GM18526 (cell line): Measurements from ENCODE around the gene SNX13.

ENCODE experiments used
- POLR2A ChIP-seq: IDR thresholded peaks from 3 replicates; pipeline ENCODE4 v1.6.1; 2011; ENCODE audit not compliant: insufficient read length; ENCODE audit errors: extremely low read depth

Gene SNX13

GRCh38 chr7:17934094-17934493, 6.2 kb downstream of the SNX13 start:
- no peak for TF ChIP-seq POLR2A

GRCh38 chr7:17932770-17933169, 7.5 kb downstream of the SNX13 start:
- no peak for TF ChIP-seq POLR2A

DNA sequence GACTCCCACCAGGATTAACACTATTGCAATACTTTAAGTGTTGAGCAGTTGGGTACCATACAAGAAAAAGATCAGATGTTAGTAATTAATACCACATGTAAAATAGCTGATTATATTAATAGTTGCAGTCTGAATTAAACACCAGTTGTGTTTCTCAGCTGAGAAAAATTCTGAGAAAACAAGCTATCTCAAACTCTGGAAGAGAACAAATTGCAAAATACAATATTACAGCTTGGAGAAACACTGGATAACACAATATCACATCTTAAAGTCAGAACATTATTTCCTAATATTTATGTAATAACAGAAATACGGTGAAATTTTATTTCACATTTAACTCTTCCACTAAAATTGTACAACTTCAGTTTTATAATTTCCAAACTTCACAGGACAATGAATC, 9.2 kb downstream of the SNX13 start:
- TF ChIP-seq POLR2A: no peak

DNA sequence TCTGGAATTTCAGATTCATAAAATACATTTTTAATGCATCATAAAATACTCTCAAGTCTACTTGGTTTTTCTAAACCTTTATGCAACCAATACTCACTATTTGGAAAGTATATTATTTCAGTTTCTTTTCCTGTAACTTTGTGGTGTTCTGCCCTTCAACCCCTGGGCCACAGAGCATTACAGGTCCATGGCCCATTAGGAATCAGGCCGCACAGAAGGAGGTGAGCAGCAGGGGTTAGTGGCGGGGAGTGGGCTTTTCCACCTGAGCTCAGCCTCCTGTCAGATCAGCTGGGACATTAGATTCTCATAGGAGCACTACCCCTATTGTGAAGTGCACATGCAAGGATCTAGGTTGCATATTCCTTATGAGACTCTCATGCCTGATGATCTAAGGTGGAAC, 9.7 kb downstream of the SNX13 start:
- no peak for TF ChIP-seq POLR2A

DNA sequence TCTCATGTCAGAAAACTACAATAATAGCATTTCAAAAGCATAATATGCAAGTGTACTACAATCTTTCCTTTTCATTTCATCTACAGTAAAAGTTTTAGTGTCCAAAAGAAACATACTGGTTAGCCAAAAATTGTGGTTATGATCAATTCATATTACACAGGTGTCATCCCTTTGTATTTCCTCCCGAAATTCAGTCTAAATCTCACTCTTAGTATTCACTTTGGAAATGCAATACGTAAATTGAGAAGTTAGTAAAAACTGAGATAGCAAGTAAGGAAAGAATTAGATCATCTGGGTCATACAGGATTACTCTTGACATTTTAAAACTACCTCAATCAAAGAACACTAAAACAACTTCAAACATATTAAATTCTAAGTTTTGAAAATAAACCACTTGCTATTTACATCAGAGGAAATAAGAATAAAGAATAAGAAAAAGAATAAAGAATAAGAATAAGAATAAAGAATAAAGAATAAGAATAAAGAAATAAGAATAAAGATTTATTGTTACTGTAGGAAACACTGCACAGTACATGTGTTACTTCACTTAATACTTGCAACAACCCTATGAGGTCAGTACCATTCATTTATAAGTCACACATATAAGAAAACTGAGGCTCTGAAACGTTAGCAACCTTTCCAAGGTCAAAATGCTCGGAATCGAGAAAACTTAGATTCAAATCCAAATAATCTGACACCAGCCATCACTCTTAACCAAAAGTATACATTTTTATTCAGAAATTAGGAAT, 10.5 kb downstream of the SNX13 start:
- no peak for TF ChIP-seq POLR2A

GRCh38 chr7:17928055-17928454, 12.2 kb downstream of the SNX13 start:
- no peak for TF ChIP-seq POLR2A

DNA sequence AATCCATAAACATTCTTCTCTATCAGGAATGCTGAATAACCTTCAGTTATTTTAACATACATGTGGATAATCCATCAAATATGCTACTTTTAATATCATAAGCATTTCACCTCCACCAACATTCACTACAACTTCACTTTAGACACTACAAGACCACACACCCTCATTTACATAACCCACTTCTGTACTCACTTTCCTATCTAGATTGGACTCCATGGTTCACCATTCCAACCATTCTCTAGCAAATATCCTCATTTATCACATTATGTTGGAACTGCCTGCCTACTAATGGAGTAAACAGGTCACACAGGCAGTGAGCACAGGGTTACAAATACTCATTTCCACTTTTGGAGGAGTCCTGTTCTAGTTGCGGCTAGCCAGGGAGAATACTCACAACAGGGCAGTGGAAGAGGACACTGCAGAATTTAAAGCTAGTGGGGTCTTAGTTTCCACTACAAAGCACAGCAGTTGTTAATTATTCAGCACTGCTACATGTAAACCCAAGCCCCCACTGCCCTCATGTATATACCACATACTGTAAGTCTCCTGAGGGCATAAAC, 18.4 kb downstream of the SNX13 start:
- no peak for TF ChIP-seq POLR2A

DNA sequence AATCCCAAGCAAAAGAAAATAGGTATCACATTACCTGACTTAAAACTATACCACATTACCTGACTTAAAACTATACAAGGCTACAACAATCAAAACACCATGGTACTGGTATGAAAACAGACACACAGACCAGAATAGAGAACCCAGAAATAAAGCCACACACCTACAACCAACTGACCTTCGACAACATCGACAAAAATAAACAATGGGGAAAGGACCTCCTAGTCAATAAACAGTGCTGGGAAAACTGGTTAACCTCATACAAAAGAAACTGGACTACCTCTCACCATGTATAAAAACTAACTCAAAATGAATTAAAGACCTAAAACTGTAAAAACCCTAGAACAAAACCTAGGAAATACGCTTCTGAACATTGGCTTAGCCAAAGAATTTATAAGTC, 22.5 kb downstream of the SNX13 start:
- TF ChIP-seq POLR2A: no peak

DNA sequence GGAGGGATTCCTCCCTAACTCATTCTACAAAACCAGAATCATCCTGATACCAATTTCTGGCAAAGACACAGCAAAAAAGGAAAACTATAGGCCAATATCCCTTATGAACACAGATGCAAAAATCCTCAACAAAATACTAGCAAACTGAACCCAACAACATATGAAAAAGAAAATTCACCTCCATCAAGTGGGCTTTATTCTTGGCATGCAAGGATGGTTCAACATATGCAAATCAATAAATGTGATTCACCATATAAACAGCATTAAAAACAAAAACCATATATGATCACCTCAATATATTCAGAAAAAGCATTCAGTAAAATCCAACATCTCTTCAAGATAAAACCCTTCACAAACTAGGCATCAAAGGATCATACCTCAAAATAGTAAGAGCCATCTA, 23.5 kb downstream of the SNX13 start:
- TF ChIP-seq POLR2A: no peak

DNA sequence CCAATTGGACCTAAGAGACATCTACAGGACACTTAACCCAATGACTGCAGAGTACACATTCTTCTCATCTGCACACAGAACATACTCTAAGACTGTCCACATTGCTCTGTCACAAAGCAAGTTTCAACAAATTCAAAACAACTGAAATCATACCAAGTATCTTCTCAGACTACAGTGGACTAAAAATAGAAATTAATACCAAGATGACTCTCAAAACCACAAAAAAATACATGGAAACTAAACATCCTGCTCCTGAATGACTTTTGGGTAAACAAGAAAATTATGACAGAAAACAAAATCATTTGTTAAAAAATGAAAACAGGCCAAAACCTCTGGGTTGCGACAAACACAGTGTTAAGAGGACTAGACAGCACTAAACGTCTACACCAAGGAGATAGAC, 24.5 kb downstream of the SNX13 start:
- TF ChIP-seq POLR2A: no peak

DNA sequence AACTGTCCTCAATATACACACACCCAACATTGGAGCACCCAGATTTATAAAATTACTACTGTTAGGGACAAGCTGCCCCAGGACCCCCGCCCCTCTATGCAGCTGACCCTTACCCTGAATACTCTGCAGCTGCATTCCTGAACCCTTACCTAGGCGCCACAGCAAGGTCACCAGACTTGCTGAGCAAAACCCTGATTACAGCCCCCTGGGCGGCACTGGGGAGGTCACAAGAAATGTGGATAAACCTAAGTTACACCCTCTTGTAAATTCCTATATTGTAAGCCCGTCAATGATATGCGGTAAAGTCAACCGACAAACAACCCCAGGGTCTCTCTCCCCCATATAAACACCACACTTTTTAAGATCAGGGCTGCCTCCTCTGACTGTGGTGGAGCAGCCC, 25.1 kb downstream of the SNX13 start:
- TF ChIP-seq POLR2A: no peak

- TF ChIP-seq POLR2A: no peak
These were observed 27.0 kb downstream of the SNX13 start for GRCh38 chr7:17913250-17913649.

- no peak for TF ChIP-seq POLR2A
These were observed 27.6 kb downstream of the SNX13 start for GRCh38 chr7:17912536-17913235.

DNA sequence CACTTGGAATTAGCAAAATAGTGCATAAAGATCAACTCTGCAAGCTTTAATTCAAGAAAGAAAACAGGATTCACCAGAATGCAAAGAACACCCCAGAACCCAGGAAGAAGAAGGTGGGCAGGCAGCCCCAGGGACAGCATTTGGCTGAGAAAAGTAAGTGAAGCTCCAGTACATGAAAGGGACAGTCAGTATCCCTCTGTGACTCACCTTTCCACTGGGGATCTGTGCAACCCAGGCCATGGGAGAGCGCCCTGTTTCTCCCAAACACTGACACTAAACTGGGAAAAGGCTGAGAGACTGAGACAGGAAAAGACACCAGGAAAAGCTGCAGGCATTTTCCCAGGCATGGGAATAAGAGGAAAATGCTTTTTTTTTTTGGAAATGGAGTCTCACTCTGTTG, 28.2 kb downstream of the SNX13 start:
- no peak for TF ChIP-seq POLR2A

- no peak for TF ChIP-seq POLR2A
These were observed 29.9 kb downstream of the SNX13 start for GRCh38 chr7:17910377-17910776.

GRCh38 chr7:17907014-17907413, 33.3 kb downstream of the SNX13 start:
- no peak for TF ChIP-seq POLR2A
